Hepatocyte (in vitro differentiated cells): ENCODE results near the gene ZNF804A. TPM values are rescaled to one million over a fixed set of nuclear protein-coding genes. Genes with fewer than 3 reads are reported as not detected.
"Not testable (repeated sequence)": the region's sequence is repeated elsewhere in the genome, so short reads cannot be mapped to it uniquely, and the experiment has no call there.

ENCODE experiments used
- DNase-seq: peaks from one replicate; pipeline ENCODE4 v3.0.0-alpha.2; 2016; ENCODE audit warnings: low spot score
- H2AFZ ChIP-seq: fragments of 200-600 bp; sonication (generic); 2 replicates; pipeline ENCODE4 v1.6.0; 2016; ENCODE audit warnings: antibody characterized with exemption, mild to moderate bottlenecking
- H3K27ac ChIP-seq: fragments of 200-600 bp; sonication (generic); 2 replicates; pipeline ENCODE4 v1.5.1; 2016; ENCODE audit warnings: mild to moderate bottlenecking
- H3K27me3 ChIP-seq: fragments of 200-600 bp; sonication (generic); 2 replicates; pipeline ENCODE4 v1.6.1; 2016
- H3K36me3 ChIP-seq: fragments of 200-600 bp; sonication (generic); replicated peaks from 2 replicates; pipeline ENCODE4 v1.5.1; 2016; ENCODE audit warnings: low read depth; ENCODE audit not compliant: insufficient read depth
- H3K4me1 ChIP-seq: fragments of 200-600 bp; sonication (generic); 2 replicates; pipeline ENCODE4 v1.5.1; 2016; ENCODE audit warnings: mild to moderate bottlenecking, moderate library complexity; ENCODE audit not compliant: insufficient read depth
- H3K4me2 ChIP-seq: fragments of 200-600 bp; sonication (generic); 2 replicates; pipeline ENCODE4 v1.6.0; 2016
- H3K4me3 ChIP-seq: fragments of 200-600 bp; sonication (generic); 2 replicates; pipeline ENCODE4 v1.5.1; 2016; ENCODE audit warnings: mild to moderate bottlenecking
- H3K79me2 ChIP-seq: fragments of 200-600 bp; sonication (generic); 2 replicates; pipeline ENCODE4 v1.6.0; 2017; ENCODE audit warnings: mild to moderate bottlenecking
- H3K9me2 ChIP-seq: fragments of 200-600 bp; sonication (generic); replicated peaks from 2 replicates; pipeline ENCODE4 v1.6.0; 2017; ENCODE audit warnings: mild to moderate bottlenecking; ENCODE audit not compliant: insufficient read depth
- H3K9me3 ChIP-seq: fragments of 200-600 bp; sonication (generic); 2 replicates; pipeline ENCODE4 v1.5.1; 2016; ENCODE audit warnings: low read depth, mild to moderate bottlenecking
- H4K20me1 ChIP-seq: fragments of 200-600 bp; sonication (generic); 2 replicates; pipeline ENCODE4 v1.6.0; 2016; ENCODE audit warnings: mild to moderate bottlenecking; ENCODE audit not compliant: insufficient read depth, poor library complexity, severe bottlenecking
- EZH2 ChIP-seq: fragments of 200-600 bp; sonication (generic); IDR thresholded peaks from 2 replicates; pipeline ENCODE4 v1.6.1; 2016; ENCODE audit warnings: antibody characterized with exemption, mild to moderate bottlenecking, borderline replicate concordance
- EZH2phosphoT487 ChIP-seq: fragments of 200-600 bp; sonication (generic); IDR thresholded peaks from one replicate; pipeline ENCODE4 v1.6.1; 2018; ENCODE audit warnings: antibody characterized with exemption, mild to moderate bottlenecking, low read depth, moderate library complexity; ENCODE audit not compliant: unreplicated experiment, severe bottlenecking
- WGBS: methylation state at CpG from one replicate; pipeline ENCODE4 v1.1.6; 2016; ENCODE audit warnings: low lambda C conversion rate; ENCODE audit errors: missing lambda C conversion rate; 5-methylcytosine and 5-hydroxymethylcytosine counted together
- polyA plus RNA-seq: library from polyadenylated mRNA; unstranded; fragments of >200 nt; fragmentation: Nextera tagmentation; extraction: Ambion mirVana; gene quantifications from 2 replicates; pipeline ENCODE4 v1.2.1, GENCODE V29; 2016
- total RNA-seq: library from RNA; depleted of rRNA; stranded (reverse); fragments of >200 nt; gene quantifications from 2 replicates; pipeline ENCODE4 v1.2.3, GENCODE V29; 2014
- TF ChIP-seq, protein P1 (sequence below): fragments of 200-600 bp; sonication (generic); IDR thresholded peaks from 2 replicates; pipeline ENCODE4 v1.5.1; 2016; ENCODE audit warnings: antibody characterized with exemption, mild to moderate bottlenecking; ENCODE audit not compliant: poor library complexity

ZNF804A gene
- total and polyA plus RNA-seq, 2 experiments from 2014 or later: 1.7 to 2.3 TPM

GRCh38 chr2:184877909-184878308 is 279.6 kb downstream of the ZNF804A start:
- WGBS: 97% methylated on average over 2 of the region's 2 CpGs
- TF ChIP-seq EZH2 (no peak), EZH2phosphoT487 (no peak)
- TF ChIP-seq, protein P1, sequence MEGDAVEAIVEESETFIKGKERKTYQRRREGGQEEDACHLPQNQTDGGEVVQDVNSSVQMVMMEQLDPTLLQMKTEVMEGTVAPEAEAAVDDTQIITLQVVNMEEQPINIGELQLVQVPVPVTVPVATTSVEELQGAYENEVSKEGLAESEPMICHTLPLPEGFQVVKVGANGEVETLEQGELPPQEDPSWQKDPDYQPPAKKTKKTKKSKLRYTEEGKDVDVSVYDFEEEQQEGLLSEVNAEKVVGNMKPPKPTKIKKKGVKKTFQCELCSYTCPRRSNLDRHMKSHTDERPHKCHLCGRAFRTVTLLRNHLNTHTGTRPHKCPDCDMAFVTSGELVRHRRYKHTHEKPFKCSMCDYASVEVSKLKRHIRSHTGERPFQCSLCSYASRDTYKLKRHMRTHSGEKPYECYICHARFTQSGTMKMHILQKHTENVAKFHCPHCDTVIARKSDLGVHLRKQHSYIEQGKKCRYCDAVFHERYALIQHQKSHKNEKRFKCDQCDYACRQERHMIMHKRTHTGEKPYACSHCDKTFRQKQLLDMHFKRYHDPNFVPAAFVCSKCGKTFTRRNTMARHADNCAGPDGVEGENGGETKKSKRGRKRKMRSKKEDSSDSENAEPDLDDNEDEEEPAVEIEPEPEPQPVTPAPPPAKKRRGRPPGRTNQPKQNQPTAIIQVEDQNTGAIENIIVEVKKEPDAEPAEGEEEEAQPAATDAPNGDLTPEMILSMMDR: no peak

DNA sequence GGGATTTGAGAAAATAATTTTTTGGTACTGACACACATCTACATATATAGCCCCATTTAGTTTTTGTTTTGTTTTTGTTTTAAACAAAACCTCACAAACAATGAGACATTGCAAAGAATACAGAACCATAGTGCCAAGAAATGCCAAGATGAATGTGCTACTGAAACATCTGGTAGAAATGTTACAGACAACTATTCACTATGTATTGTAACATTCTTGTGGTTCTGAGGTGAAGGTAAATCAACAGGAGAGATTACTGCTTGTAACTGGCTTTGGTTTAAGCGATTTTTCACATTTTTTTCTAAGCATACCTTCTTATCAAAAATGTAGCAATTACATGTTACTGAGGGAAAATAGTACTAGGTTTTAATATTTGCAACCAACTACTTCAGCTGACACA is 281.3 kb downstream of the ZNF804A start:
- DNase-seq: no peak
- H3K4me2 ChIP-seq: no peak overlapping the region
- H3K36me3 ChIP-seq: no peaks in the 10 kb centered on the region
- H3K4me1 ChIP-seq: no peaks in the 10 kb centered on the region
- TF ChIP-seq EZH2 (no peak), EZH2phosphoT487 (no peak)
- TF ChIP-seq, protein P1: no peak
- no peaks in the 10 kb centered on the region for H3K9me2 ChIP-seq
- no peaks in the 10 kb centered on the region for H4K20me1 ChIP-seq
- no peaks in the 10 kb centered on the region for H3K9me3 ChIP-seq
- H3K27ac ChIP-seq: no peak overlapping the region
- 65% methylated on average over 1 of the region's 1 CpG for WGBS
- no peak overlapping the region for H2AFZ ChIP-seq
- H3K27me3 ChIP-seq: no peaks in the 10 kb centered on the region
- H3K4me3 ChIP-seq: no peak overlapping the region
- no peaks in the 10 kb centered on the region for H3K79me2 ChIP-seq

More at GRCh38 chr2:184877909-184878308, 279.6 kb downstream of the ZNF804A start:
- Histone ChIP-seq H3K27ac (no peak overlapping the region), H3K36me3 (no peaks in the 10 kb centered on the region), H3K4me2 (no peak overlapping the region), H3K4me1 (no peaks in the 10 kb centered on the region), H3K9me3 (no peaks in the 10 kb centered on the region), H2AFZ (no peak overlapping the region), H3K79me2 (no peaks in the 10 kb centered on the region), H3K27me3 (no peaks in the 10 kb centered on the region), H3K9me2 (no peaks in the 10 kb centered on the region), H3K4me3 (no peak overlapping the region), H4K20me1 (no peaks in the 10 kb centered on the region)
- no peak for DNase-seq

DNA sequence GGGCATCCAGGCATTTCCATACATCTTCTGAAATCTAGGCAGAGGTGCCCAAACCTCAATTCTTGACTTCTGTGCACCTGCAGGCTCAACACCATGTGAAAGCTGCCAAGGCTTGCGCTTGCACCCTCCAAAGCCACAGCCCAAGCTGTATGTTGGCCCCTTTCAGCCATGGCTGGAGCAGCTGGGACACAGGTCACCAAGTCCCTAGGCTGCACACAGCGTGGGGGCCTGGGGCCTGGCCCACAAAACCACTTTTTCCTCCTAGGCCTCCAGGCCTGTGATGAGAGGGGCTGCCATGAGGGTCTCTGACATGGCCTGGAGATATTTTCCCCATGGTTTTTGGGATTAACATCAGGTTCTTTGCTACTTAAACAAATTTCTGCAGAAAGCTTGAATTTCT is 288.3 kb downstream of the ZNF804A start:
- H4K20me1 ChIP-seq, H3K4me1 ChIP-seq, H2AFZ ChIP-seq, H3K79me2 ChIP-seq, H3K27ac ChIP-seq, H3K27me3 ChIP-seq, H3K36me3 ChIP-seq, DNase-seq, H3K9me3 ChIP-seq, H3K4me2 ChIP-seq, H3K4me3 ChIP-seq, H3K9me2 ChIP-seq: not testable (repeated sequence)
- 79% methylated on average over 2 of the region's 2 CpGs for WGBS

DNA sequence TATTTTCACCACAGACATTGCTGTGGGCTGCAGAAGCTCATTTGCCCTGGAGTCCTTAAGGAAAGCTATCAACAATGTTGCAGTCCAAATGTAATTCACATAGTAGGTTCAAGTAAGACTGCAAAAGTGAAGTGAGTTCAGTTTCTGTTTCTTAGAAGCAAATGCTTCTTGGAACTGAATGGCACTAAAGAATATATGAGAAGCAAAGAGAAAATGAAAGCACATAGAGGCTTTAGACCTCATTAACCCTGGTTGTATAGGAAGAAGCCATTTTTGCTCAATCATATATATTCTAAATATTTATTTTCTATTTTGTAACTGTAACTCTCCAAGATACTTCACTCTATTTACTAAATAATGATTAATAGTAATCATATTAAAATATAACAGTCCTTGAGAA is 292.0 kb downstream of the ZNF804A start:
- Histone ChIP-seq H3K36me3 (no peaks in the 10 kb centered on the region), H3K27me3 (no peaks in the 10 kb centered on the region), H3K9me2 (no peaks in the 10 kb centered on the region), H3K4me2 (peak overlapping the region; percentile 10), H3K27ac (no peak overlapping the region), H4K20me1 (no peaks in the 10 kb centered on the region), H3K4me1 (no peaks in the 10 kb centered on the region), H2AFZ (no peak overlapping the region), H3K79me2 (no peaks in the 10 kb centered on the region), H3K4me3 (no peak overlapping the region), H3K9me3 (no peaks in the 10 kb centered on the region)
- no peak for DNase-seq
- TF ChIP-seq EZH2phosphoT487 (no peak), EZH2 (no peak)
- TF ChIP-seq, protein P1: no peak
